ENCODE results near the gene EXOG. TPM values are rescaled to one million over a fixed set of nuclear protein-coding genes. Genes with fewer than 3 reads are reported as not detected.

Gene EXOG
- total RNA-seq, 1 donor from 2014 or later: 11.2 TPM

DNA sequence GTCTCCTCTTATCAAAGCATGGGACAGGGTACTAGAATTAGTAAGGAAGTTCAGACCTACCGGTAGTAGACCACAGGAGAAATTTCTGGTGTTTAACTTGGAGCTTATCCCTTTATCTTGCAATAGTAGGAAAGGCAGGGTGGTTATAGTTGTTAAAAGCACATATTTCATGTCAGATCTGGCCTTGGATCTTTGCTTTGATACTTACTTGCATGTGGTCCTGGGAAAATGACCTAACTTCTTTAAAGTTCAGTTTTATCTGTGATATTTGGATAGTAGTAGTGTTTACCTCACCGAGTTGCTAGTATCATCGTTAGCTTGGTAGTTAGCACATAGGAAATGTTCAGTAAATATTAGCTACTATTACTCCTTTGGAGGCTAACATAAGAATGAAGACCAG lies 15.4 kb downstream of the EXOG start:
- H3K9me3 ChIP-seq: no peaks in the 10 kb centered on the region
- no peaks in the 10 kb centered on the region for H3K4me1 ChIP-seq
- no peak for DNase-seq (ENCODE audit: low spot score in 2 of 2)
- peaks cover 21 to 49% of the 10 kb centered on the region in 2 donors for H3K36me3 ChIP-seq
- TF ChIP-seq, protein P1, sequence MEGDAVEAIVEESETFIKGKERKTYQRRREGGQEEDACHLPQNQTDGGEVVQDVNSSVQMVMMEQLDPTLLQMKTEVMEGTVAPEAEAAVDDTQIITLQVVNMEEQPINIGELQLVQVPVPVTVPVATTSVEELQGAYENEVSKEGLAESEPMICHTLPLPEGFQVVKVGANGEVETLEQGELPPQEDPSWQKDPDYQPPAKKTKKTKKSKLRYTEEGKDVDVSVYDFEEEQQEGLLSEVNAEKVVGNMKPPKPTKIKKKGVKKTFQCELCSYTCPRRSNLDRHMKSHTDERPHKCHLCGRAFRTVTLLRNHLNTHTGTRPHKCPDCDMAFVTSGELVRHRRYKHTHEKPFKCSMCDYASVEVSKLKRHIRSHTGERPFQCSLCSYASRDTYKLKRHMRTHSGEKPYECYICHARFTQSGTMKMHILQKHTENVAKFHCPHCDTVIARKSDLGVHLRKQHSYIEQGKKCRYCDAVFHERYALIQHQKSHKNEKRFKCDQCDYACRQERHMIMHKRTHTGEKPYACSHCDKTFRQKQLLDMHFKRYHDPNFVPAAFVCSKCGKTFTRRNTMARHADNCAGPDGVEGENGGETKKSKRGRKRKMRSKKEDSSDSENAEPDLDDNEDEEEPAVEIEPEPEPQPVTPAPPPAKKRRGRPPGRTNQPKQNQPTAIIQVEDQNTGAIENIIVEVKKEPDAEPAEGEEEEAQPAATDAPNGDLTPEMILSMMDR (IDR thresholded peaks at IDR 0.05): no peak
- intact Hi-C loops (cut with DNase I): no loop called here
- H3K4me3 ChIP-seq: no peak overlapping the region
- H3K27me3 ChIP-seq: no peaks in the 10 kb centered on the region
- no peak overlapping the region for H3K27ac ChIP-seq

DNA sequence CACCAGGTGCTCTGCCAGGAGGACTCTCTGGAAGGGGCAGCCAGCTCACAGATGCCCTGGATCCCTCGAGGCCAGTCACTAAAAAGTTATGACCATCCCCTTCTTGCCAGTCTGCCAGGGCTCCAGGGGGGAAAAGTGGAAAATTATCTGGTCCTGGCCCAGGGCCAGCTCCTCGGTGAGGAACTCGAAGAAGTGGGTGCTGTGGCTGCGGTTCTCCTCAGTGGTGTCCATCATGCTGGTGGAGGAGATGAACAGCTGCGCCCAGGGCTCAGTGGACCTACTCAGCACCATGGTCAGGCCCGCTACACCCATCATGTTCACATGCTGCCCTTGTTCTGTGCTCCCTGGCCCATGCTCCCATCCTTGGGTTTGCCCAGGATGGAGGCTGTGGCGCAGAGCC lies 19.2 kb downstream of the EXOG start:
- H3K36me3 ChIP-seq: peaks cover 17 to 34% of the 10 kb centered on the region in 2 donors
- intact Hi-C loops (cut with DNase I): no loop called here

DNA sequence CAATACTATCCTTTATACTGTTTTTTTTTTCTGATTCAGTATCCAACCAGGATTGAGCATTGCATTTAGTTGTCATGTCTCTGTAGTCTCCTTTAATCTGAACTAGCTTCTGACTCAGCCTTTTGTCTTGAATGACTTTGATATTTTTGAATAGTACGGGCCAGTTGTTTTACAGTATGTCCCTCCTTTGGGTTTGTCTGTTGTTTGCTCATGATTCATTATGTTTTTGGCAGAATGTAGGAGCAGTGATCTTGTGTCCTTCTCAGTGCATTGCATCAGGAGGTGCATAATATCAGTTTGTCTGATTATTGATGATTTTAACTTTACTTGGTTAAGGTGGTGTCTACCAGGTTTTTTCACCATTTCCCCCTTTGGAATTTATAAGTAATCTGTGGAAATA lies 20.5 kb downstream of the EXOG start:
- H3K27me3 ChIP-seq: no peaks in the 10 kb centered on the region
- H3K27ac ChIP-seq: no peak overlapping the region
- H3K4me3 ChIP-seq: no peak overlapping the region
- H3K4me1 ChIP-seq: no peaks in the 10 kb centered on the region
- peaks cover 16 to 26% of the 10 kb centered on the region in 2 donors for H3K36me3 ChIP-seq
- TF ChIP-seq, protein P1 (IDR thresholded peaks at IDR 0.05): no peak
- no peak for DNase-seq (ENCODE audit: low spot score in 2 of 2)
- H3K9me3 ChIP-seq: no peaks in the 10 kb centered on the region
- intact Hi-C loops (cut with DNase I): no loop called here

More for the DNA sequence above, 19.2 kb downstream of the EXOG start:
- TF ChIP-seq, protein P1 (IDR thresholded peaks at IDR 0.05): no peak
- H3K4me3 ChIP-seq: no peak overlapping the region
- no peaks in the 10 kb centered on the region for H3K9me3 ChIP-seq
- no peak overlapping the region for H3K27ac ChIP-seq
- H3K4me1 ChIP-seq: no peaks in the 10 kb centered on the region
- DNase-seq (ENCODE audit: low spot score in 2 of 2): no peak
- no peaks in the 10 kb centered on the region for H3K27me3 ChIP-seq

DNA sequence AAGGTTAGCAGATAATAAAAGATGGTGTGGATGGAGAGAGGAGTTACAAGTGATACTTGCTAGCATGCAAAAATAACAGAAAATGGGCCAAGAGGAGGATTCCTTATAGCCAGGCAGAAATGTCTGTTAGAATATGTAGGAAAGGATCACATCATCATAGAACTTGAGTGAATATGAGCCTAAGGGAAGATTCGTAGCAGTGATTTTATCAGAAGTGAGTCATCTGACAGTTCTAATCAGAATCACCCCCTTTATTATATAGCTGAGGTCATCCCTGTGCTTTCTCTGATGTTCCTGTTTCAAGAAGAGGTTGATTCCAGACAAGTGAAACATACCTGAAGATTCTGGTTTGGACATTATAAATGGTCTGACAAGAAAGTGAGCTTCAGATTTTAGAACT lies 22.9 kb downstream of the EXOG start:
- H3K27ac ChIP-seq: no peak overlapping the region
- H3K36me3 ChIP-seq: peaks cover 10 to 30% of the 10 kb centered on the region in 2 donors
- TF ChIP-seq, protein P1 (IDR thresholded peaks at IDR 0.05): no peak
- H3K27me3 ChIP-seq: no peaks in the 10 kb centered on the region
- DNase-seq (ENCODE audit: low spot score in 2 of 2): no peak
- no peak overlapping the region for H3K4me3 ChIP-seq
- H3K9me3 ChIP-seq: no peaks in the 10 kb centered on the region
- intact Hi-C loops (cut with DNase I): no loop called here
- H3K4me1 ChIP-seq: no peaks in the 10 kb centered on the region

DNA sequence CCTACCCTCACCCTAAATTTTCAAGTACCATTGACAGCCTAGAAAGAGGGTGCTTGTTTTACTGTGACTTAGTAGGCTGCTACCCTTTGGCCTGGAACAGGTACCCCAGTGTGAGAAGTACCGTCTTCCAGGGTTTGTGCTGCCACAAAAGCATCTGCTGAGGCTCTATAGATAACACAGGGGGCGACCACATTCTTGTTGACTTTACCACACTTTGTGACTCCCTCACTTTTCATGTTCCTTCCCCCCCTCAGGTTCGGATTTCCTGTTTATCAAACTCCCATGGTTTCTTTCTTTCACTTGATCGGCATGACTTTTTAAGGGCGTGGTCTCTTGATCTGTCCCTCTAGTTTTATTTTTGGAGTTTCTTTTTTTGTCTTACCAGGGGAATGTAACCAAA lies 23.5 kb downstream of the EXOG start:
- Histone ChIP-seq H3K36me3 (peaks cover 12 to 34% of the 10 kb centered on the region in 2 donors), H3K9me3 (no peaks in the 10 kb centered on the region), H3K4me3 (no peak overlapping the region), H3K27ac (no peak overlapping the region), H3K27me3 (no peaks in the 10 kb centered on the region), H3K4me1 (no peaks in the 10 kb centered on the region)
- DNase-seq (ENCODE audit: low spot score in 2 of 2): no peak
- TF ChIP-seq, protein P1 (IDR thresholded peaks at IDR 0.05): no peak
- intact Hi-C loops (cut with DNase I): no loop called here

Measured in ascending aorta (tissue), 2 donors.